ENCODE measurements around the gene MORN1.
"Not testable (repeated sequence)": the region's sequence is repeated elsewhere in the genome, so short reads cannot be mapped to it uniquely, and the experiment has no call there.

The MORN1 gene

GRCh38 chr1:2331200-2331544 is 60.2 kb downstream of the MORN1 start:
- Histone ChIP-seq H3K4me3 (ENCODE audit: low read depth, low read length) (no peak overlapping the region), H3K27me3 (no peaks in the 10 kb centered on the region), H3K4me1 (no peaks in the 10 kb centered on the region), H3K36me3 (no peaks in the 10 kb centered on the region), H3K9me3 (no peaks in the 10 kb centered on the region)
- no peak for TF ChIP-seq CTCF (IDR thresholded peaks at IDR 0.05; ENCODE audit: low read depth, low read length)
- no peak for DNase-seq

- TF ChIP-seq CTCF (IDR thresholded peaks at IDR 0.05; ENCODE audit: low read depth, low read length) = no peak
- no peak for DNase-seq
- H3K27me3 ChIP-seq = no peaks in the 10 kb centered on the region
- no peaks in the 10 kb centered on the region for H3K4me1 ChIP-seq
- no peaks in the 10 kb centered on the region for H3K36me3 ChIP-seq
- H3K4me3 ChIP-seq (ENCODE audit: low read depth, low read length) = no peak overlapping the region
- no peaks in the 10 kb centered on the region for H3K9me3 ChIP-seq
Measured at GRCh38 chr1:2330519-2331199, 60.7 kb downstream of the MORN1 start.

- no peaks in the 10 kb centered on the region for H3K36me3 ChIP-seq
- H3K4me3 ChIP-seq (ENCODE audit: low read depth, low read length) = no peak overlapping the region
- no peaks in the 10 kb centered on the region for H3K27me3 ChIP-seq
- TF ChIP-seq CTCF (IDR thresholded peaks at IDR 0.05; ENCODE audit: low read depth, low read length) = no peak
- DNase-seq = no peak
- H3K9me3 ChIP-seq = no peaks in the 10 kb centered on the region
- H3K4me1 ChIP-seq = no peaks in the 10 kb centered on the region
Measured at GRCh38 chr1:2330035-2330434, 61.3 kb downstream of the MORN1 start.

- Histone ChIP-seq H3K4me3 (ENCODE audit: low read depth, low read length) (no peak overlapping the region), H3K27me3 (no peaks in the 10 kb centered on the region), H3K9me3 (no peaks in the 10 kb centered on the region), H3K36me3 (no peaks in the 10 kb centered on the region), H3K4me1 (no peaks in the 10 kb centered on the region)
- DNase-seq = no peak
- TF ChIP-seq CTCF (IDR thresholded peaks at IDR 0.05; ENCODE audit: low read depth, low read length) = no peak
Measured at GRCh38 chr1:2328676-2329455, 62.5 kb downstream of the MORN1 start.

- H3K4me1 ChIP-seq = no peaks in the 10 kb centered on the region
- no peak for DNase-seq
- H3K9me3 ChIP-seq = no peaks in the 10 kb centered on the region
- H3K36me3 ChIP-seq = no peaks in the 10 kb centered on the region
- no peak for TF ChIP-seq CTCF (IDR thresholded peaks at IDR 0.05; ENCODE audit: low read depth, low read length)
- no peak overlapping the region for H3K4me3 ChIP-seq (ENCODE audit: low read depth, low read length)
- no peaks in the 10 kb centered on the region for H3K27me3 ChIP-seq
Measured at GRCh38 chr1:2327841-2328240, 63.5 kb downstream of the MORN1 start.

- not testable (repeated sequence) for H3K4me1 ChIP-seq; H3K36me3 ChIP-seq; H3K4me3 ChIP-seq (ENCODE audit: low read depth, low read length); H3K9me3 ChIP-seq; H3K27me3 ChIP-seq; DNase-seq
Measured at GRCh38 chr1:2327162-2327561, 64.2 kb downstream of the MORN1 start.

All from BE2C (cell line).